ENCODE data around the gene PALD1.
"Not testable (repeated sequence)": the region's sequence is repeated elsewhere in the genome, so short reads cannot be mapped to it uniquely, and the experiment has no call there.

The PALD1 gene

GRCh38 chr10:70614364-70614763, 135.8 kb downstream of the PALD1 start:
- not testable (repeated sequence) for DNase-seq (ENCODE audit: low read depth)

- DNase-seq (ENCODE audit: low read depth), result no peak
These were observed 136.6 kb downstream of the PALD1 start for GRCh38 chr10:70615211-70615610.

- DNase-seq (ENCODE audit: low read depth), result no peak
These were observed 137.4 kb downstream of the PALD1 start for GRCh38 chr10:70615784-70616522.

GRCh38 chr10:70616761-70617160, 138.2 kb downstream of the PALD1 start:
- no peak for DNase-seq (ENCODE audit: low read depth)
